Activated naive CD4-positive, alpha-beta T cell treated with anti-CD3 and anti-CD28 coated beads, Interleukin-2, amount 10 ng/mL, durations not matched to agents 7 days and 5 days (primary cell): ENCODE data around the gene ERMN.
"Not testable (repeated sequence)": the region's sequence is repeated elsewhere in the genome, so short reads cannot be mapped to it uniquely, and the experiment has no call there.

Experiments
- CTCF ChIA-PET: fragments of 350-600 bp; sonication (Branson Sonifier 250); formaldehyde crosslinking; loops from one replicate; lab custom pipeline; 2021; ENCODE audit warnings: antibody characterized with exemption; lab: Charles Lee
- DNase-seq: peaks from one replicate; pipeline ENCODE4 v3.0.0-alpha.2; 2020
- H3K27ac Mint-ChIP-seq: one replicate; pipeline ENCODE4 v1.8.0; 2021; ENCODE audit warnings: mild to moderate bottlenecking, moderate library complexity, mixed read lengths
- H3K27me3 Mint-ChIP-seq: one replicate; pipeline ENCODE4 v1.8.0; 2021; ENCODE audit warnings: mild to moderate bottlenecking, mixed read lengths
- H3K36me3 Mint-ChIP-seq: one replicate; pipeline ENCODE4 v1.8.0; 2021; ENCODE audit warnings: mixed read lengths
- H3K4me1 Mint-ChIP-seq: one replicate; pipeline ENCODE4 v1.8.0; 2021; ENCODE audit warnings: mixed read lengths
- H3K4me3 Mint-ChIP-seq: one replicate; pipeline ENCODE4 v1.8.0; 2021; ENCODE audit warnings: mild to moderate bottlenecking, moderate library complexity, mixed read lengths
- H3K9me3 Mint-ChIP-seq: one replicate; pipeline ENCODE4 v1.8.0; 2021; ENCODE audit warnings: mixed read lengths

ERMN gene, protein sequence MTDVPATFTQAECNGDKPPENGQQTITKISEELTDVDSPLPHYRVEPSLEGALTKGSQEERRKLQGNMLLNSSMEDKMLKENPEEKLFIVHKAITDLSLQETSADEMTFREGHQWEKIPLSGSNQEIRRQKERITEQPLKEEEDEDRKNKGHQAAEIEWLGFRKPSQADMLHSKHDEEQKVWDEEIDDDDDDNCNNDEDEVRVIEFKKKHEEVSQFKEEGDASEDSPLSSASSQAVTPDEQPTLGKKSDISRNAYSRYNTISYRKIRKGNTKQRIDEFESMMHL

DNA sequence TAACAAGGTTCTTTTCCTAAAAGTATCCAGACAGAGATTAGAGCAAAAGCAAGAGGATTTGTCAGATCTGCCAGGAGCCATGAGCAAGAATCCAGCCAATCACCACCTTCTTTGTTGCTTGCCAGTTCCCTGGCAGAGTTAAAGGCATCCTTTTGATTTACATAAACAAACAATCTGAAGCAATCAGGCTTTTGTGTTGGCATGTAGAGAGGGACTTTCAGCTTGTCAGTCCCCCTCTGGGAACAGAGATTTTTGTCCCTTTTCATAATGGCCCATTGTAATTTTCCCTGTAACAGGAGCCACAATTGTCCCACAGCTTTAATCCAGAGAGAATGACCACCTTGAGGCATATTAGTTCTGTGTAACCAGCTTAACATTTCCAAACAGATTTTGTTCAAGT lies at the start of gene ERMN:
Gene ERMN, minus strand, starts transcription at position 39 of the 400 bp plus-strand sequence. CDS start 182 bp downstream, outside the sequence.
- Mint-ChIP-seq H3K27ac (no peak within 1 kb of the TSS), H3K4me1 (peaks cover 41% of the 10 kb centered on the region)
- CTCF ChIA-PET: interaction anchor here (0.9 to 9.8 kb wide), 12 partner anchors 9 to 166 kb away, joined by 3 to 112 read pairs (median 24); no protein-coding TSS in a partner anchor

DNA sequence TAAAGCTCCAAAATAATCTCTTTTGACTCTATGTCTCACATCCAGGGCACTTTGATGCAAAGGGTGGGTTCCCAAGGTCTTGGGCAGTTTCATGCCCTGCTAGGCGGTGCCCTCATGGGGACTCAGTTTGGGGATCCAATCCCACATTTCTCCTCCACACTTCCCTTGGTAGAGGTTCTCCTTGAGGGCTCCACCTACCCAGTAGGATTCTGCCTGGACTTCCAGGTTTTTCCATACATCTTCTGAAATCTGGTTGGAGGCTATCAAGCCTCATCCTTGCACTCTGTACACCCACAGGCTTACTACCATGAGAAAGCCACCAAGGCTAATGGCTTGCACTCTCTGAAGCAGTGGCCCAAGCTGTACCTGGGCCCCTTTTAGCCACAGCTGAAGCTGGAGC lies 49.8 kb upstream of the ERMN start:
- Mint-ChIP-seq H3K27ac (no peak overlapping the region), H3K4me3 (no peak overlapping the region), H3K36me3 (peaks cover 33% of the 10 kb centered on the region), H3K4me1 (peaks cover 2% of the 10 kb centered on the region), H3K27me3 (no peaks in the 10 kb centered on the region), H3K9me3 (peaks cover 37% of the 10 kb centered on the region)
- DNase-seq: no peak
- CTCF ChIA-PET: interaction anchor here (1.1 kb wide), 1 partner anchor 39 kb away, joined by 3 read pairs; no protein-coding TSS in a partner anchor

More for the DNA sequence above, at the start of gene ERMN:
- Mint-ChIP-seq H3K4me3 (no peak within 1 kb of the TSS), H3K9me3 (no peaks in the 10 kb centered on the region), H3K27me3 (no peaks in the 10 kb centered on the region), H3K36me3 (peaks cover 26% of the 10 kb centered on the region)
- no peak for DNase-seq

DNA sequence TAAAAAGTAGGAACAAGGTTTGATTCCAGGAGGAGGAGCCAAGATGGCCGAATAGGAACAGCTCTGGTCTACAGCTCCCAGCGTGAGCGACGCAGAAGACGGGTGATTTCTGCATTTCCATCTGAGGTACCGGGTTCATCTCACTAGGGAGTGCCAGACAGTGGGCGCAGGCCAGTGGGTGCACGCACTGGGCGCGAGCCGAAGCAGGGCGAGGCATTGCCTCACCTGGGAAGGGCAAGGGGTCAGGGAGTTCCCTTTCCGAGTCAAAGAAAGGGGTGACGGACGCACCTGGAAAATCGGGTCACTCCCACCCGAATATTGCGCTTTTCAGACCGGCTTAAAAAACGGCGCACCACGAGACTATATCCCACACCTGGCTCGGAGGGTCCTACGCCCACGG lies 42.9 kb upstream of the ERMN start:
- DNase-seq, H3K9me3 Mint-ChIP-seq, CTCF ChIA-PET, H3K27me3 Mint-ChIP-seq, H3K27ac Mint-ChIP-seq, H3K4me3 Mint-ChIP-seq: not testable (repeated sequence)
- Mint-ChIP-seq H3K36me3 (peaks cover 28% of the 10 kb centered on the region), H3K4me1 (peaks cover 25% of the 10 kb centered on the region)

DNA sequence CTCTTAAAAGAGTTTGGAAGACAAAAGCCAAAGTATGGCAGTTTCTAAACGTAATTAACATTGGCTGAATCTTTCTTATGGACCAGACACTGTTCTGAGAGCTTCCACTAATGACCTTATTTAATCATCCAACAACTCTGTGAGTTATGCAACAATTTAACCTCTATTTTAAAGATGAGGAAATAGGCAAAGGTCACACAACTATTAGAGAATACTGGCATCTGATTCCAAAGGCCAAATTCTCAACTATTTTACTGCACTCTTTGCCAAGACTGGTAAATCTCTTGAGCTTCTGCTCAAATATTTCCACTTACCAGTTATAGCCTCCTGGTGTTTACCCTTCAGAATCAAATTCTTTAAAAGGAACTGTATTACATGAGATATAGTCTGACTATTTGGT lies 42.1 kb upstream of the ERMN start:
- H3K4me1 Mint-ChIP-seq: peaks cover 28% of the 10 kb centered on the region
- no peak overlapping the region for H3K4me3 Mint-ChIP-seq
- CTCF ChIA-PET: interaction anchor here (0.9 kb wide), 1 partner anchor 31 kb away, joined by 3 read pairs; no protein-coding TSS in a partner anchor
- H3K36me3 Mint-ChIP-seq: peaks cover 34% of the 10 kb centered on the region
- H3K9me3 Mint-ChIP-seq: peaks cover 12% of the 10 kb centered on the region
- H3K27me3 Mint-ChIP-seq: no peaks in the 10 kb centered on the region
- no peak for DNase-seq
- no peak overlapping the region for H3K27ac Mint-ChIP-seq

DNA sequence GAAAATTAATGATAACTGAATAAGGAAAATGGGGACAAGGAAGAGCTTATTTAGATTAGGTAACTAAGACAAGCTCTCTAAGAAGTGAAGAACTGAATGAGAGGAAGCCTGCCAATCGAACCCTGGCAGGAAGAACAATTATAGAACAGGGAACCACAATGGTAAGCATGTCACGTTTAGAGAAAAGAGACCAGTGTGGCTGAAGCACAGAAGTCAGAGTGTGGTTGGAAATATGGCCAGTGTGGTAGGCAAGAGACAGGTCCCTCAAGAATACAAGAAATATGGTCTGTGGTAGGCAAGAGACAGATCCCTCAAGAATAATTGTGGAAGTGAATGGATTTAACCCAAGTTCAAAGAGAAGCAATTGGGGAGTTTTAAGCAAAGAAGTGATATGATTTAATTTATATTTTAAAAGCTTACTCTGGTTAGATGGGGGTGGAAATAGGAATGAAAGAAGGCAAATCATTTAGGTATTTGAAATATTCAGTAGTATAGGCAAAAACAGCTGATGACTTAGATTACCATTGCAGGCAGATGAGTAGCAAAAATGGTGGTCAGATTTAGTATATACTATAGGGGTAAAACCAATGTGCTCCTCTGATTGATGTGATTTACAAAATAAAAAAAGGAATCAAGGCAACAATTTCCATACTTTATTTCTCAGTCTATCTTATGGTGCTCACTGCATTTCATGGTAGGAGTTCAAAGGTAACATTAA lies 38.8 kb upstream of the ERMN start:
- Mint-ChIP-seq H3K36me3 (peaks cover 58% of the 10 kb centered on the region), H3K4me1 (peaks cover 28% of the 10 kb centered on the region), H3K27me3 (no peaks in the 10 kb centered on the region), H3K9me3 (peaks cover 35% of the 10 kb centered on the region), H3K27ac (no peak overlapping the region), H3K4me3 (no peak overlapping the region)
- CTCF ChIA-PET: no interaction called here
- DNase-seq: no peak

DNA sequence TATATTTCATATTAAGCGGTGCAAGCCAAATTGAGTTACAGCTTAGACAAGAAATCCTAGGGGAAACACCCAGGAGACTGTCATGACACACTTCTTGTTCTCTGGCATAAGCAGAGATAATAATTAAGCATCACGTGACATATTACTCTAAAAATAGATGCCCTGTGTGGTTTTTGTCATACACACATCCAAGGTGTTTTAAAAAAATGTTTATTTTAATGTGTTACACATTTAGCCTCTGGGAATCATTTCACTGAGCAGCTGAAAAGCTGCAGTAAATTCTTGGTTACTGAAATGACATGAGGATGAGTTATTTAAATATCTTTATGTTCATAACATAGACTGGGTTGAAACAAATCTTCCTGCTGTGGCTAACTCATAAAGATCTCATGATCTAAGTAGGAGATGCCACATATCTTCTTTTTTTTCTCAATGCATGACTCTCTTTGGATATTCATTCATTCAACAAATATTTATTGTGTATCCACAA lies 38.0 kb upstream of the ERMN start:
- CTCF ChIA-PET: no interaction called here
- H3K9me3 Mint-ChIP-seq: peaks cover 35% of the 10 kb centered on the region
- no peak for DNase-seq
- H3K27ac Mint-ChIP-seq: no peak overlapping the region
- no peak overlapping the region for H3K4me3 Mint-ChIP-seq
- no peaks in the 10 kb centered on the region for H3K27me3 Mint-ChIP-seq
- H3K36me3 Mint-ChIP-seq: peaks cover 61% of the 10 kb centered on the region
- H3K4me1 Mint-ChIP-seq: peaks cover 28% of the 10 kb centered on the region

DNA sequence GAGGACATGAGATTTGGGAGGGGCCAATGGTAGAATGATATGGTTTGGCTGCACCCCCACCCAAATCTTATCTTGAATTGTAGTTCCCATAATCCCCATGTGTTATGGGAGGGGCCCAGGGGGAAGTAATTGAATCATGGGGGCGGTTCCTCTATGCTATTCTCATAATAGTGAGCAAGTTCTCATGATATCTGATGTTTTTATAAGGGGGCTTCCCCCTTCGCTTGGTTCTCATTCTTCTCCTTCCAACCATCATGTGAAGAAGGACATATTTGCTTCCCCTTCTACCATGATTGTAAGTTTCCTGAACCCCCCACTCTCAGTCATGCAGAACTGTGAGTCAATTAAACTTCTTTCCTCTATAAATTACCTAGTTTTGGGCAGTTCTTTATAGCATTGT lies 37.0 kb upstream of the ERMN start:
- no peaks in the 10 kb centered on the region for H3K27me3 Mint-ChIP-seq
- no peak overlapping the region for H3K27ac Mint-ChIP-seq
- CTCF ChIA-PET: interaction anchor here (1.2 kb wide), 1 partner anchor 26 kb away, joined by 3 read pairs; no protein-coding TSS in a partner anchor
- no peak for DNase-seq
- peaks cover 33% of the 10 kb centered on the region for H3K9me3 Mint-ChIP-seq
- peaks cover 58% of the 10 kb centered on the region for H3K36me3 Mint-ChIP-seq
- H3K4me1 Mint-ChIP-seq: peaks cover 28% of the 10 kb centered on the region
- no peak overlapping the region for H3K4me3 Mint-ChIP-seq

DNA sequence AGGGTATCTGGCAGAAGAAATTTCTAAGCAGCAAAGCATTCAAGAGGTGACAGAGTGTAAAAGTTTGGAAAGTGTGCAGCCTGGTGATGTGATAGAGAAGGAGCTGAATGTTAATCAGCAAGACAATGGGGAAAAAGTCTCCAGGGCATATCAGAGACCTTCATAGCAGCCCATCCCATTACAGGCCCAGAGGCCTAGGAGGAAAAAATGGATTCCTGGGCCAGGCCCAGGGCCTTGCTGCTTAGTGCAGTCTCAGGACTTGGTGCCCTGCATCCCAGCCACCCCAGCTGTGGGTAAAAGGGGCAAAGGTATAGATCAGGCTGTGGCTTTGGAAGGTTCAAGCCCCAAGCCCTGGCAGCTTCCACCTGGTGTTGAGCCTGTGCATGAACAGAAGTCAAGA lies 35.9 kb upstream of the ERMN start:
- Mint-ChIP-seq H3K36me3 (peaks cover 58% of the 10 kb centered on the region), H3K4me1 (peaks cover 28% of the 10 kb centered on the region), H3K27ac (peak overlapping the region; percentile 25), H3K27me3 (no peaks in the 10 kb centered on the region), H3K4me3 (no peak overlapping the region), H3K9me3 (peaks cover 33% of the 10 kb centered on the region)
- CTCF ChIA-PET: interaction anchor here (1.2 kb wide), 1 partner anchor 25 kb away, joined by 3 read pairs; no protein-coding TSS in a partner anchor
- no peak for DNase-seq

DNA sequence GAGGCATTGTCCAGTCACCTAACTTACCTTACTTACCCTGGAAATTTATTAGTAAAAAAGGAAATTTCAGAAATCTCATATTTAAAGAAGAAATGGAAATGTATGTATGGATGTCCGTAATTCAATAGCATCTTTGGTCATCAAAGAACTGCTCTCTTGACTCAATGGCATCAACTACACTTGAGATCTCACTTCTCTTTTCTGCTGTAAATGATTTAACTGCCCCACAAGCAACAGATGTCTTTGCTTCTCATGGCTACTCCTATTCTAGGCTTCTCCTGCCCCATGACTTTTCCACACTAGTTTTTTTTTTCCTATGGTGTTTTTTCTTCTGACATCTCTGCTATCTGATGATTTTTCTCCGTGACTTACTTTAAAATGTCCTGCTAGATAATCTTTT lies 34.0 kb upstream of the ERMN start:
- no peaks in the 10 kb centered on the region for H3K27me3 Mint-ChIP-seq
- peaks cover 54% of the 10 kb centered on the region for H3K36me3 Mint-ChIP-seq
- no peak overlapping the region for H3K4me3 Mint-ChIP-seq
- H3K27ac Mint-ChIP-seq: no peak overlapping the region
- DNase-seq: no peak
- peaks cover 14% of the 10 kb centered on the region for H3K4me1 Mint-ChIP-seq
- peaks cover 31% of the 10 kb centered on the region for H3K9me3 Mint-ChIP-seq
- CTCF ChIA-PET: no interaction called here

DNA sequence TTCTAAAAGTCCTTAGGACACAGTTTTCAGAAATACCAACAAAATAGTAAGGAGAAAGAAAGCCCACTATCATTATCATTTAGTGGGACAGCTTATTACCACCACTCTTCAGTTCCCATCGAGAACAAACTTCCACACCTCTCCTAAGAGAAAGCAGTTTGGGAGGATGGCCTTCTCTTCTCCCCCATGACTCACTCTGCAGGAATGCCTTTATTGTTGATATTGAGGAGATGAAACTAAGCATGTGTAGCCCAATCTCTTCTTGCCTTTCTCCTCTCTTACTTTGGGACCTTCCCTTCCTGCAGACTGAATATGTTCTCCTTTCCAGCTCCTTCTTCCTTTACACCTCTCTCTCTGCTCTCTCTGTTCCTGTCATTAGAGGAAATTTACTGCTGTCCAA lies 30.0 kb upstream of the ERMN start:
- H3K27me3 Mint-ChIP-seq: no peaks in the 10 kb centered on the region
- no peak for DNase-seq
- no peaks in the 10 kb centered on the region for H3K4me1 Mint-ChIP-seq
- no peak overlapping the region for H3K27ac Mint-ChIP-seq
- no peak overlapping the region for H3K4me3 Mint-ChIP-seq
- peaks cover 26% of the 10 kb centered on the region for H3K36me3 Mint-ChIP-seq
- CTCF ChIA-PET: interaction anchor here (1.8 kb wide), 1 partner anchor 19 kb away, joined by 5 read pairs; no protein-coding TSS in a partner anchor
- H3K9me3 Mint-ChIP-seq: peaks cover 8% of the 10 kb centered on the region

DNA sequence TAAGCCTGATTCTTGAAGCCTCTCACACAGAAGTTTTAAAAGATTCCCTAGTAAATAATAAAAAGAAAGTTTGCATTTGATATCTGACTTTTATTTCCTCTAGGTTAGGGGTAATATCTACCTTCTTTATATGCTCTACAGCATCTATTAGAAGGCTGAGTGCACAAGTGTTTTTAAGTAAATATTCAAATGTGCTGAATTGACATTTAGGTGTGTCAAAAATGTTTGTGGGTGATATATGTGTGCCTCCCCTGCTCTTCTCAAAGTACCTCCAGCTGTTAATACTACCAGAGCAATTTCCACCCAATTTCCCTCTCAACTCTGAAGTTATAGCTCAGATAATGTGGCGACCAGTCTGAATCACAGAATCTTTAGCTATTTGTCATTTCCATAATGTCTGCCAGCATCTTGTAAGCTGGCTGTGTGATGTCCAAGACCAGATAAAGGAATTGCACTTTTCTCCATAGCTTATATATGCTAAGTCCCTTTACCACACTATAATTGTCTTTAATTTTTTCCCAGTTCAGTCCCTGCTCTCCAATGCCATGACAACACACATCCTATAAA lies 24.4 kb upstream of the ERMN start:
- no peak overlapping the region for H3K4me3 Mint-ChIP-seq
- peaks cover 8% of the 10 kb centered on the region for H3K4me1 Mint-ChIP-seq

DNA sequence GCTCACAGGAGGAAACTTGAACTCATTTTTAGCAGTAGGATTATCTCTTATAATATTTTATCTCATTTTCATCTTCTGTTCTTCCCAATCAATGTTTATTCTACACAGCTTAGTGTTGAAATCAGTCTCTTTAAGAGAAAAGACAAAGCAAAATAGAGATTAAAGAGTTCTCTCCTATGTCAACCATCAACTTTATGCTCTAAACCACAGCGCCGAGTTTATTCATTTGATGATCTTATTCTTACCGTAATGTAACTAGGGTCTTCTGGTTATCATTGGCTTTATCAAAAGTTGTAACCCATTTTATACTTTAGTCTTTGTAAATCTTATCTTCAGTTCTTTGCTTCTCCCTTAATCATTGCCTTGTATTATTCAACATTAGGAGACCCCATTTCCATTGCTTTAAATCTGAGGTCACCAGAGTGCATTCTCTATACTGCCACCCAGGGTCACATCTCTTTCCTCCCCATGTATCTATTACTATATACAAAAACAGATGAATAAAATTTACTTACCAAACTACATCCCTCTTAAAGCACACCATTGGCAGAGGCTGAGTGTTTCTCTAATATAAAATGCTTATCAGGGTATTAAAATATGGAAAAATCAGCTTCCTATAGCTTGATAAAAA lies 22.8 kb upstream of the ERMN start:
- H3K27me3 Mint-ChIP-seq: no peaks in the 10 kb centered on the region
- H3K9me3 Mint-ChIP-seq: peaks cover 25% of the 10 kb centered on the region
- no peak for DNase-seq
- CTCF ChIA-PET: interaction anchor here (0.9 to 4.7 kb wide), 2 partner anchors 13 to 16 kb away, joined by 3 to 43 read pairs; no protein-coding TSS in a partner anchor
- H3K4me1 Mint-ChIP-seq: peaks cover 8% of the 10 kb centered on the region
- H3K27ac Mint-ChIP-seq: no peak overlapping the region
- H3K36me3 Mint-ChIP-seq: peaks cover 40% of the 10 kb centered on the region
- no peak overlapping the region for H3K4me3 Mint-ChIP-seq

More for the DNA sequence above, 24.4 kb upstream of the ERMN start:
- H3K9me3 Mint-ChIP-seq: peaks cover 8% of the 10 kb centered on the region
- peaks cover 24% of the 10 kb centered on the region for H3K36me3 Mint-ChIP-seq
- H3K27ac Mint-ChIP-seq: no peak overlapping the region
- DNase-seq: no peak
- no peaks in the 10 kb centered on the region for H3K27me3 Mint-ChIP-seq
- CTCF ChIA-PET: interaction anchor here (2.2 kb wide), 1 partner anchor 14 kb away, joined by 14 read pairs; no protein-coding TSS in a partner anchor

DNA sequence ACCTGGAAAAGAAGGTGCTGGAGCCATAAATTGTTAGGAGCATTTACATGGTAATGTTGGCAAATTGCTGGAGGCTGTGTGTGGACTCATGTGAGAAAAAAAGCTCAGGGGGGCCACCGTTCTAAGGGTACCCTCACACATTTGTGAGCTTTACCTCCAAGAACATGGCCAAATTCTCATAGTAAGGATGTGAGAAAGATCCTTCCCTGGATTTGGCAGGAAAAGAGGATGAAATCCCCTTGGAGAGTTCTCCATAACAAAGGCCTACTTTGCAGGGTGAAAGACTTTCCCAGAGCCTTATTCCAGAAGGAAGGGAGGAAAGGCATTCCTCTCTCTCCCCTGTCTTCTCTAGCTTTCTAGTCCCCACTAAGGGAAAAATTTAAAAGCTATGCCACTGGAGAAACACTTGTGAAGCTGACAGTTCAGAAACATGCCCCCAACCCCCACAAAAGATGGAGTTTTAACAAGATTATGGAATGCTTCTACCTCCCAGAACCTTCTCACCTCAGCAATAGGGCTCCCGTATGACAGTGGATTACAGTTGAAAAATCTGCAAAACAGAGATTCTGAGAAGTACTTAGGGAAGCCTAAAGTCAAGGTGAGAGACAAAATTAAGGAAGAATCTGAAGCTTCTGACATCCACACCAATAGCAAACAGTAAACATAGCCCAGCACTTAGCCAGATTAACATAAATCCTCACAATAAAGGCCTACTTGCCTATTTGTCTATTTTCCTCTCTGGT lies 20.2 kb upstream of the ERMN start:
- Mint-ChIP-seq H3K9me3 (peaks cover 49% of the 10 kb centered on the region), H3K4me1 (peaks cover 8% of the 10 kb centered on the region), H3K27ac (peak overlapping the region; percentile 38), H3K4me3 (no peak overlapping the region), H3K27me3 (no peaks in the 10 kb centered on the region), H3K36me3 (peaks cover 61% of the 10 kb centered on the region)
- CTCF ChIA-PET: interaction anchor here (0.5 to 4.7 kb wide), 7 partner anchors 10 to 923 kb away, joined by 3 to 43 read pairs (median 3); no protein-coding TSS in a partner anchor
- no peak for DNase-seq
